Measurements from ENCODE around the gene TRIM7. TPM values are rescaled to one million over a fixed set of nuclear protein-coding genes. Genes with fewer than 3 reads are reported as not detected.
"Not testable (repeated sequence)": the region's sequence is repeated elsewhere in the genome, so short reads cannot be mapped to it uniquely, and the experiment has no call there.

The TRIM7 gene
- total RNA-seq, 1 donor = 2.2 TPM

GRCh38 chr5:181153814-181154213 lies 51.2 kb downstream of the TRIM7 start:
- H3K4me3 ChIP-seq (ENCODE audit: low read depth, low read length) = no peak overlapping the region
- TF ChIP-seq CTCF (IDR thresholded peaks at IDR 0.05; ENCODE audit: insufficient read depth, low read depth, low read length) = no peak
- no peak for DNase-seq (ENCODE audit: low read depth)

- no peak for DNase-seq (ENCODE audit: low read depth)
- no peak for TF ChIP-seq CTCF (IDR thresholded peaks at IDR 0.05; ENCODE audit: insufficient read depth, low read depth, low read length)
- no peak overlapping the region for H3K4me3 ChIP-seq (ENCODE audit: low read depth, low read length)
Measured at GRCh38 chr5:181152406-181152805, 52.6 kb downstream of the TRIM7 start.

- no peak for DNase-seq (ENCODE audit: low read depth)
- no peak for TF ChIP-seq CTCF (IDR thresholded peaks at IDR 0.05; ENCODE audit: insufficient read depth, low read depth, low read length)
- H3K4me3 ChIP-seq (ENCODE audit: low read depth, low read length) = no peak overlapping the region
Measured at GRCh38 chr5:181151146-181151545, 53.9 kb downstream of the TRIM7 start.

GRCh38 chr5:181149806-181150733 lies 54.9 kb downstream of the TRIM7 start:
- TF ChIP-seq CTCF (IDR thresholded peaks at IDR 0.05; ENCODE audit: insufficient read depth, low read depth, low read length) = no peak
- no peak overlapping the region for H3K4me3 ChIP-seq (ENCODE audit: low read depth, low read length)
- DNase-seq (ENCODE audit: low read depth) = no peak

- no peak for DNase-seq (ENCODE audit: low read depth)
- no peak overlapping the region for H3K4me3 ChIP-seq (ENCODE audit: low read depth, low read length)
- TF ChIP-seq CTCF (IDR thresholded peaks at IDR 0.05; ENCODE audit: insufficient read depth, low read depth, low read length) = no peak
Measured at GRCh38 chr5:181149355-181149754, 55.6 kb downstream of the TRIM7 start.

GRCh38 chr5:181146927-181147636 lies 57.9 kb downstream of the TRIM7 start, which contains the start of gene OR2V2:
Gene OR2V2, plus strand, starts transcription at chr5:181147586. Its CDS starts 7,357 bp downstream, at chr5:181154943.
- not testable (repeated sequence) for H3K4me3 ChIP-seq (ENCODE audit: low read depth, low read length); DNase-seq (ENCODE audit: low read depth)

GRCh38 chr5:181145133-181145532 lies 59.9 kb downstream of the TRIM7 start:
- DNase-seq (ENCODE audit: low read depth) = no peak
- no peak overlapping the region for H3K4me3 ChIP-seq (ENCODE audit: low read depth, low read length)
- TF ChIP-seq CTCF (IDR thresholded peaks at IDR 0.05; ENCODE audit: insufficient read depth, low read depth, low read length) = no peak

Data from fibroblast of villous mesenchyme (primary cell).